Mucosa of rectum (tissue), 2 donors: Measurements from ENCODE around the gene LCP2.

Experiments
- H3K27ac ChIP-seq, 2 donors: one replicate each; pipeline ENCODE4 v1.7.0; 2013; ENCODE audit warnings: inconsistent platforms in 2 of 2, low read depth in 2 of 2, low read length in 2 of 2
- H3K27me3 ChIP-seq, 2 donors: one replicate each; pipeline ENCODE4 v1.7.0; 2013; ENCODE audit warnings: low read length in 2 of 2; ENCODE audit not compliant: control insufficient read depth in 2 of 2, insufficient read depth in 2 of 2
- H3K36me3 ChIP-seq, 2 donors: one replicate each; pipeline ENCODE4 v1.7.0; 2013; ENCODE audit warnings: low read length in 2 of 2; ENCODE audit not compliant: control insufficient read depth in 2 of 2, insufficient read depth in 2 of 2
- H3K4me1 ChIP-seq, 2 donors: one replicate each; pipeline ENCODE4 v1.7.0; 2013; ENCODE audit warnings: low read length in 2 of 2, mild to moderate bottlenecking in 1 of 2; ENCODE audit not compliant: control insufficient read depth in 2 of 2, insufficient read depth in 2 of 2
- H3K4me3 ChIP-seq, 2 donors: one replicate each; pipeline ENCODE4 v1.7.0; 2013; ENCODE audit warnings: low read length in 2 of 2
- H3K9ac ChIP-seq, 2 donors: one replicate each; pipeline ENCODE4 v1.7.0; 2013; ENCODE audit warnings: low read length in 2 of 2, low read depth in 1 of 2, mild to moderate bottlenecking in 1 of 2
- H3K9me3 ChIP-seq, 2 donors: one replicate each; pipeline ENCODE4 v1.7.0; 2013; ENCODE audit warnings: low read length in 2 of 2; ENCODE audit not compliant: control insufficient read depth in 2 of 2
- donor health status: healthy.
- donor health status: Normal muscosa, but diverticular disease.

The LCP2 gene

GRCh38 chr5:170308686-170309085 lies 11.1 kb upstream of the LCP2 start:
- Histone ChIP-seq H3K9me3 (no peaks in the 10 kb centered on the region), H3K4me3 (no peak overlapping the region), H3K4me1 (peaks cover 13 to 16% of the 10 kb centered on the region in 2 donors), H3K27me3 (no peaks in the 10 kb centered on the region), H3K36me3 (no peaks in the 10 kb centered on the region), H3K27ac (no peak overlapping the region), H3K9ac (no peak overlapping the region)

- Histone ChIP-seq H3K9ac (no peak overlapping the region), H3K36me3 (no peaks in the 10 kb centered on the region), H3K4me3 (no peak overlapping the region), H3K27ac (no peak overlapping the region), H3K27me3 (no peaks in the 10 kb centered on the region), H3K4me1 (peaks cover 11 to 19% of the 10 kb centered on the region in 2 donors), H3K9me3 (no peaks in the 10 kb centered on the region)
Measured at GRCh38 chr5:170307575-170308465, 10.2 kb upstream of the LCP2 start.

- H3K27me3 ChIP-seq, result no peaks in the 10 kb centered on the region
- H3K4me1 ChIP-seq, result peaks cover 6 to 8% of the 10 kb centered on the region in 2 donors
- H3K9me3 ChIP-seq, result no peaks in the 10 kb centered on the region
- H3K9ac ChIP-seq, result no peak overlapping the region
- no peak overlapping the region for H3K4me3 ChIP-seq
- no peak overlapping the region for H3K27ac ChIP-seq
- no peaks in the 10 kb centered on the region for H3K36me3 ChIP-seq
Measured at GRCh38 chr5:170306381-170306831, 8.8 kb upstream of the LCP2 start.

- no peak overlapping the region for H3K27ac ChIP-seq
- H3K36me3 ChIP-seq, result no peaks in the 10 kb centered on the region
- no peak overlapping the region for H3K4me3 ChIP-seq
- H3K9me3 ChIP-seq, result no peaks in the 10 kb centered on the region
- H3K4me1 ChIP-seq, result peaks cover 6 to 8% of the 10 kb centered on the region in 2 donors
- no peaks in the 10 kb centered on the region for H3K27me3 ChIP-seq
- no peak overlapping the region for H3K9ac ChIP-seq
Measured at GRCh38 chr5:170305646-170306025, 8.1 kb upstream of the LCP2 start.

- Histone ChIP-seq H3K36me3 (no peaks in the 10 kb centered on the region), H3K9me3 (no peaks in the 10 kb centered on the region), H3K4me1 (peaks cover 6 to 8% of the 10 kb centered on the region in 2 donors), H3K27me3 (no peaks in the 10 kb centered on the region), H3K27ac (no peak overlapping the region), H3K4me3 (no peak overlapping the region), H3K9ac (no peak overlapping the region)
Measured at GRCh38 chr5:170305016-170305645, 7.6 kb upstream of the LCP2 start.

GRCh38 chr5:170303549-170303948 lies 6.0 kb upstream of the LCP2 start:
- no peak overlapping the region for H3K4me3 ChIP-seq
- H3K27me3 ChIP-seq, result no peaks in the 10 kb centered on the region
- H3K36me3 ChIP-seq, result no peaks in the 10 kb centered on the region
- H3K4me1 ChIP-seq, result peaks cover 6 to 8% of the 10 kb centered on the region in 2 donors
- no peak overlapping the region for H3K9ac ChIP-seq
- no peaks in the 10 kb centered on the region for H3K9me3 ChIP-seq
- H3K27ac ChIP-seq, result peak overlapping the region in 1 of 2 donors; percentile 5

- peak overlapping the region in 1 of 2 donors; percentile 14 for H3K4me3 ChIP-seq
Measured at GRCh38 chr5:170302653-170303501, 5.3 kb upstream of the LCP2 start.

GRCh38 chr5:170301981-170302652 lies 4.5 kb upstream of the LCP2 start:
- H3K9me3 ChIP-seq, result no peaks in the 10 kb centered on the region
- H3K36me3 ChIP-seq, result no peaks in the 10 kb centered on the region
- peak overlapping the region in 1 of 2 donors; percentile 44 for H3K27ac ChIP-seq
- H3K9ac ChIP-seq, result peak overlapping the region in 1 of 2 donors; percentile 14
- peaks cover 4 to 6% of the 10 kb centered on the region in 2 donors for H3K4me1 ChIP-seq
- peak overlapping the region in 1 of 2 donors; percentile 14 for H3K4me3 ChIP-seq
- H3K27me3 ChIP-seq, result no peaks in the 10 kb centered on the region

More at GRCh38 chr5:170302653-170303501, 5.3 kb upstream of the LCP2 start:
- no peaks in the 10 kb centered on the region for H3K36me3 ChIP-seq
- peak overlapping the region in 1 of 2 donors; percentile 44 for H3K27ac ChIP-seq
- H3K9me3 ChIP-seq, result no peaks in the 10 kb centered on the region
- H3K4me1 ChIP-seq, result peaks cover 6 to 8% of the 10 kb centered on the region in 2 donors
- H3K9ac ChIP-seq, result no peak overlapping the region
- no peaks in the 10 kb centered on the region for H3K27me3 ChIP-seq

GRCh38 chr5:170301149-170301548 lies 3.6 kb upstream of the LCP2 start:
- H3K9ac ChIP-seq, result no peak overlapping the region
- no peak overlapping the region for H3K4me3 ChIP-seq
- H3K27me3 ChIP-seq, result no peaks in the 10 kb centered on the region
- no peaks in the 10 kb centered on the region for H3K9me3 ChIP-seq
- peaks cover 4 to 6% of the 10 kb centered on the region in 2 donors for H3K4me1 ChIP-seq
- H3K36me3 ChIP-seq, result no peaks in the 10 kb centered on the region
- H3K27ac ChIP-seq, result no peak overlapping the region
